NCI-H1092 treated with DMSO at 0.1 percent for 48 hours (cell line): ENCODE measurements around the gene SSX3.
"Not testable (repeated sequence)": the region's sequence is repeated elsewhere in the genome, so short reads cannot be mapped to it uniquely, and the experiment has no call there.

Experiments
- DNase-seq: peaks from one replicate; lab custom pipeline; 2025; lab: John Stamatoyannopoulos, UW

SSX3 gene, protein sequence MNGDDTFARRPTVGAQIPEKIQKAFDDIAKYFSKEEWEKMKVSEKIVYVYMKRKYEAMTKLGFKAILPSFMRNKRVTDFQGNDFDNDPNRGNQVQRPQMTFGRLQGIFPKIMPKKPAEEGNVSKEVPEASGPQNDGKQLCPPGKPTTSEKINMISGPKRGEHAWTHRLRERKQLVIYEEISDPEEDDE

GRCh38 chrX:48356315-48357094 lies at the start of gene SSX3:
TSS of gene SSX3 (minus strand) at chrX:48356703. CDS start at chrX:48355249, 1,454 bp downstream.
- not testable (repeated sequence) for DNase-seq

DNA sequence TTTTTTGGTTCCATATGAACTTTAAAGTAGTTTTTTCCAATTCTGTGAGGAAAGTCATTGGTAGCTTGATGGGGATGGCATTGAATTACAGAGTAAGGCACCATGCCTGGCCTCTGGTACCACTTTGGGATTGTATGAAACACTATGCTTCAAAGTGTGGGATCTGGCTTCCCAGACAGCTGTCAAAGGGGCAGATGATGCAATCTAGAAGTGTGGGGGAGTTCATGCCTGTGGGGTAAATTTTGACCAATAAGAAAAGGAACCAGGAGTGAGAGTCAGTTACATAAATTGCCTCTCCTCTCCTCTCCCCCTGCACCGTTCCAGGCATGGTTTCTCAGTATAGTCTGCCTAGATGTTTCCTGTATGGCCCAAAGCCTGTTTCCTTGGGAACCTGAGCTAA lies 41.3 kb upstream of the SSX3 start:
- DNase-seq = not testable (repeated sequence)

DNA sequence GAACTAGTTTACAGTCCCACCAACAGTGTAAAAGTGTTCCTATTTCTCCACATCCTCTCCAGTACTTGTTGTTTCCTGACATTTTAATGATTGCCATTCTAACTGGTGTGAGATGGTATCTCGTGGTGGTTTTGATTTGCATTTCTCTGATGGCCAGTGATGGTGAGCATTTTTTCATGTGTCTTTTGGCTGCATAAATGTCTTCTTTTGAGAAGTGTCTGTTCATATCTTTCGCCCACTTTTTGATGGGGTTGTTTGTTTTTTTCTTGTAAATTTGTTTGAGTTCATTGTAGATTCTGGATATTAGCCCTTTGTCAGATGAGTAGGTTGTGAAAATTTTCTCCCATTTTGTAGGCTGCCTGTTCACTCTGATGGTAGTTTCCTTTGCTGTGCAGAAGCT lies 40.4 kb upstream of the SSX3 start:
- DNase-seq = not testable (repeated sequence)

GRCh38 chrX:48383239-48383638 lies 26.7 kb upstream of the SSX3 start, which contains the start of gene SSX4:
TSS of gene SSX4 (plus strand) at chrX:48383539. CDS start at chrX:48384054, 515 bp downstream.
- not testable (repeated sequence) for DNase-seq

DNA sequence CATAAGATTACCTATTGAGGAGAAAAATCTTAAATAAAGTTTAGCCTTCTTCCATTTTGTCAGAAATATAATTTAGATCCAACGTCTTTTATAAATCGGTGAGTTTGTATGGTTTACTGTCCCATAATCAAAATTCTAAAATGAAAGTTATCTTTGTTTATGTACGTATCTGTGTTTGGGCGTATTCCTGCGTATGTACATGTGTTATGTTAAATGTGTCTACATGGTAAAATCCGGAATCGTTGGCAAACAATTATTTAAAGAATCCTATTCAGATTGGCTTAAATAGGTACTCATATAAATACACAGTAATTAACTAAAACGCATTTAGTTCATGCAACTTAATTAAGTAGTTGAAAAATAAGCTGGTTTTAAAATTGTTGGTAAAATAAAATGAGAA lies 13.9 kb upstream of the SSX3 start:
- not testable (repeated sequence) for DNase-seq

GRCh38 chrX:48367717-48368408 lies 11.4 kb upstream of the SSX3 start:
- DNase-seq = not testable (repeated sequence)

GRCh38 chrX:48359281-48359680 lies 2.8 kb upstream of the SSX3 start:
- DNase-seq = not testable (repeated sequence)

DNA sequence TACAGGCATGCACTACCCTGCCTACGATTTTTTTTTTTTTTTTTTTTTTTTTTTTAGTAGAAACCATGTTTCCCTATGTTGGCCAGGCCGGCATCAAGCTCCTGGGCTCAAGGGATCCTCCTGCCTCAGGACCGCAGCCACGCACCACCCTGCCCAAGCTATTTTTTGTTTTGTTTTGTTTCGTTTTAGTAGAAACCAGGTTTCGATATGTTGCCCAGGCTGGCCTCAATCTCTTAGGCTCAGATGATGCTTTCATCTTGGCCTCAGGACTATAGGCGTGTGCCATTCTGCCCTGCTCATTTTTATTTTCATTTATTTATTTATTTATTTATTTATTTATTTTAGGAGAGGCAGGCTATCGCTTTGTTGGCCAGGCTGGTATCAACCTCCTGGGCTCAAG lies 1.2 kb upstream of the SSX3 start:
- no peak for DNase-seq

GRCh38 chrX:48346059-48346458 lies 10.4 kb downstream of the SSX3 start:
- DNase-seq = not testable (repeated sequence)

- not testable (repeated sequence) for DNase-seq
Measured at GRCh38 chrX:48313996-48314395, 42.5 kb downstream of the SSX3 start.

- DNase-seq = no peak
Measured at GRCh38 chrX:48306175-48306574, 50.3 kb downstream of the SSX3 start.
